ENCODE results near the gene CIB4. TPM values are rescaled to one million over a fixed set of nuclear protein-coding genes. Genes with fewer than 3 reads are reported as not detected.

Gene CIB4
- total RNA-seq, 3 donors from 2014 or later (not counting 1 experiment from before 2014, with no cell fraction given): not detected

DNA sequence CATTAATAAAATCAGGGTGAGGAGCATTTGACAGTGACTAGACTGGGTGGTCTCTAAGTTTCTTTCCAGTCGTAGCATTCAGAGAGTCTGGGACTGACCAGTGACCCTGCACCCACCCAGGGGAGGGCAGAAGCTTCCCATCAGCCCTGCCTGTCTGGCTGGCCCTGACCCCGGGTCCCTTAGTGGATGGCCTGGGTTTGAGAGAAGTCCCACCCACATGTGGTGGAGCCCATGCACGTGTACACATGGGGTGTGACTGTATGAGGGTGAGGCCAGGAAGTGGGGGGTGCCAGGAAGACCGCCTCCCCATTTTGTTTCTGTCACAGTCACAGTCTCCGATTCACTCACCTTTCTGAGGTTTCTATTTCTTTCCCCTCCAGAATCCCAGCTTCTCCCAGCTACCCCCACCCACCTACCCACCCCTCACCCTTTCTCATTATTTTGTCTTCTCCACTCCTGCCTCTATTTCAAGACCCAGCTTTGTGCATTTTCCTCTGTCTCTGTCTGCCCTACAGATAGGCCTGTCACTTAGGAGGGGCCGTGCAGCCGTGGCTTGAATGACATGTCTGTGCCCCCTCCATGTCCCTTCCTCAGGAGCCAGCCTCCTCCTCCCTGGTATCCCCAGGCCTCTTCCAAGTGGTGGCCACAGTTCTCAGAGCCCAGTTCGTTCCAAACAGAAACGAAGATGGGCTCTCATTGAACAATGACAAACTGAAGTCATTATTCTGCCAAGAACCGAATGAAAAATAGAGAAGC is 13.6 kb downstream of the CIB4 start:
- Mint-ChIP-seq H3K9me3 (no peaks in the 10 kb centered on the region), H3K4me1 (peaks cover 0 to 5% of the 10 kb centered on the region in 2 donors), H3K4me3 (no peak overlapping the region), H3K36me3 (no peaks in the 10 kb centered on the region), H3K27me3 (ENCODE audit: low read depth in 2 of 2) (no peaks in the 10 kb centered on the region), H3K27ac (no peak overlapping the region)
- Histone ChIP-seq H3K27ac (ENCODE audit: low read length) (no peak overlapping the region), H3K36me3 (ENCODE audit: control insufficient read depth, insufficient read depth, low read length) (no peaks in the 10 kb centered on the region), H3K4me3 (ENCODE audit: low read length) (no peak overlapping the region), H3K9me3 (ENCODE audit: control insufficient read depth, insufficient read depth, low read length) (no peaks in the 10 kb centered on the region), H3K27me3 (ENCODE audit: control insufficient read depth, insufficient read depth, low read length) (no peaks in the 10 kb centered on the region), H3K4me1 (ENCODE audit: control insufficient read depth, insufficient read depth, low read length) (no peaks in the 10 kb centered on the region)
- TF ChIP-seq, protein P1, sequence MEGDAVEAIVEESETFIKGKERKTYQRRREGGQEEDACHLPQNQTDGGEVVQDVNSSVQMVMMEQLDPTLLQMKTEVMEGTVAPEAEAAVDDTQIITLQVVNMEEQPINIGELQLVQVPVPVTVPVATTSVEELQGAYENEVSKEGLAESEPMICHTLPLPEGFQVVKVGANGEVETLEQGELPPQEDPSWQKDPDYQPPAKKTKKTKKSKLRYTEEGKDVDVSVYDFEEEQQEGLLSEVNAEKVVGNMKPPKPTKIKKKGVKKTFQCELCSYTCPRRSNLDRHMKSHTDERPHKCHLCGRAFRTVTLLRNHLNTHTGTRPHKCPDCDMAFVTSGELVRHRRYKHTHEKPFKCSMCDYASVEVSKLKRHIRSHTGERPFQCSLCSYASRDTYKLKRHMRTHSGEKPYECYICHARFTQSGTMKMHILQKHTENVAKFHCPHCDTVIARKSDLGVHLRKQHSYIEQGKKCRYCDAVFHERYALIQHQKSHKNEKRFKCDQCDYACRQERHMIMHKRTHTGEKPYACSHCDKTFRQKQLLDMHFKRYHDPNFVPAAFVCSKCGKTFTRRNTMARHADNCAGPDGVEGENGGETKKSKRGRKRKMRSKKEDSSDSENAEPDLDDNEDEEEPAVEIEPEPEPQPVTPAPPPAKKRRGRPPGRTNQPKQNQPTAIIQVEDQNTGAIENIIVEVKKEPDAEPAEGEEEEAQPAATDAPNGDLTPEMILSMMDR (IDR thresholded peaks at IDR 0.05): no peak
- DNase-seq: no peak
- no peak for ATAC-seq
- intact Hi-C loops (cut with micrococcal nuclease): no loop called here
- WGBS (ENCODE audit: insufficient coverage): 80% methylated on average over 9 of the region's 10 CpGs

DNA sequence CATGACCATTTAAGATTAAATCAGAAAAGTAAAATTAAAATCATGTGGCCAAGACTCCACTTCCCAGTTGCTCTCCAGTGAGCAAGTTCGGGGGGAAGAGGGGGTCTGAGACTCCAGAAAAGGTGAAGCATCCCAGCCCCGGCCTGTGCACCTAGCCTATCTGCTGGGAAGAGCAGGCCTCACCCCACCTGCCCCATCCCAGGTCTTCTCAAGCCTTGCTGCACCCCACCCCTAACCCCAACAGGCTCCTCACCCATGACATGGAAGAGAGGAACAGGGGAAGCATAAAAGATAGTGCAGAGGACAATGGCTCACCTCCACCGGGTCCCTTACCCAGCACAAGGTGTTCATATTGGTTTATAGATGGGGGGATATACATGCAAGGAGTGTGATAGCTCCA is 14.6 kb downstream of the CIB4 start:
- ATAC-seq: no peak
- Mint-ChIP-seq H3K27me3 (ENCODE audit: low read depth in 2 of 2) (peaks cover 0 to 3% of the 10 kb centered on the region in 2 donors), H3K4me1 (peaks cover 0 to 5% of the 10 kb centered on the region in 2 donors), H3K36me3 (no peaks in the 10 kb centered on the region), H3K27ac (no peak overlapping the region), H3K9me3 (no peaks in the 10 kb centered on the region), H3K4me3 (no peak overlapping the region)
- Histone ChIP-seq H3K27ac (ENCODE audit: low read length) (no peak overlapping the region), H3K27me3 (ENCODE audit: control insufficient read depth, insufficient read depth, low read length) (no peaks in the 10 kb centered on the region), H3K4me1 (ENCODE audit: control insufficient read depth, insufficient read depth, low read length) (no peaks in the 10 kb centered on the region), H3K36me3 (ENCODE audit: control insufficient read depth, insufficient read depth, low read length) (no peaks in the 10 kb centered on the region), H3K9me3 (ENCODE audit: control insufficient read depth, insufficient read depth, low read length) (no peaks in the 10 kb centered on the region), H3K4me3 (ENCODE audit: low read length) (no peak overlapping the region)
- TF ChIP-seq, protein P1 (IDR thresholded peaks at IDR 0.05): no peak
- 77% methylated on average over 3 of the region's 3 CpGs for WGBS (ENCODE audit: insufficient coverage)
- intact Hi-C loops (cut with micrococcal nuclease): no loop called here
- DNase-seq: no peak

DNA sequence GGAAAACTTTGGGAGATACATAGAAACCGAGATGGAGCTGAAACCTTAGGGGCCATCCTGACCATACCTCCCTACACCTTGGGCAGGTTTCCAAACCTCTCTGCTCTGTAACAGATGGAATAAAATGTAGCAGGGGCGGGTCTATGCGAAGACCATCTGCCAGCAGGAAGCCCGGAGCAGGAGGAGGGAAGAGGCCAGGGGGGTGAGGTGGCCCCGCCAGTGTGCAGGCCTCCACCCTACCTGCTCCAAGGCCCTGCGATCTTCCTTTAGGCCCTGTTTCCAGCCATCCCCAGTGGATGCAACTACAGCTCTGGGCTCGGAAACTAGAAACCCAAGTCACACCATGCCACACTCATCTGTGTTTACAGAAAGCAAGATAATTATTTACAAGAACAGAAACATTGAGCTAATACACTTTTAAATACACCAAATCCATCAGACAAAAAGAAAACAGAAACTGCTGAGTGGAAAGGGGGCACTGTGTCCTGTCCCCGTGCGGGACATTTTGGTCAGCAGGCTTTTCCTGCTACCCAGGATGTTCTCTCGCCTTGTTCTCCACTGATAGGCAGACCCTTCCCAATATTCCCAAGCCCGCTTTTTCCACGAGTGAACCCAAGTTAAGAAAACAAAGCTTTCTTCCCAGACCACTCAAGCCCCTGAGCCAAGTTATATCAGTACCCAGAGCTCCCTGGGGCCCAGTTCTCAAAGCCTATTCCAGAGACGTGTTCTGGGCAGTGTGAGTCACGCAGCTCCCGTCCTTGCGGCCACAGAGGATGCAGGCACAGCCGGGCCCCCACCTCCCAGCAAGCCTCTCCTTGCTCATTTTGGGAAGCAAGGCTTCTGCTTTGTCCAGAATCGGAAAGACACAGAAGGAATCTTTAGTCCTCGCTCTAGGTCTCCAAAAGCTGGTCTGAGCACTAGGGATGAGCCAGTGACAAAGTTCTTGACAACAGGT is 17.3 kb downstream of the CIB4 start:
- intact Hi-C loops (cut with micrococcal nuclease): no loop called here
- 84% methylated on average over 19 of the region's 19 CpGs for WGBS (ENCODE audit: insufficient coverage)

More for the DNA sequence above, 17.3 kb downstream of the CIB4 start:
- DNase-seq: no peak
- Mint-ChIP-seq H3K4me1 (peaks cover 0 to 12% of the 10 kb centered on the region in 2 donors), H3K27me3 (ENCODE audit: low read depth in 2 of 2) (peaks cover 0 to 14% of the 10 kb centered on the region in 2 donors), H3K27ac (no peak overlapping the region), H3K4me3 (no peak overlapping the region), H3K36me3 (no peaks in the 10 kb centered on the region), H3K9me3 (no peaks in the 10 kb centered on the region)
- ATAC-seq: no peak
- Histone ChIP-seq H3K4me1 (ENCODE audit: control insufficient read depth, insufficient read depth, low read length) (peaks cover 4% of the 10 kb centered on the region), H3K27me3 (ENCODE audit: control insufficient read depth, insufficient read depth, low read length) (no peaks in the 10 kb centered on the region), H3K9me3 (ENCODE audit: control insufficient read depth, insufficient read depth, low read length) (no peaks in the 10 kb centered on the region), H3K27ac (ENCODE audit: low read length) (no peak overlapping the region), H3K4me3 (ENCODE audit: low read length) (no peak overlapping the region), H3K36me3 (ENCODE audit: control insufficient read depth, insufficient read depth, low read length) (no peaks in the 10 kb centered on the region)
- TF ChIP-seq, protein P1 (IDR thresholded peaks at IDR 0.05): no peak

Measured in natural killer cell (primary cell).